ENCODE results near the gene GIT2.

The GIT2 gene

DNA sequence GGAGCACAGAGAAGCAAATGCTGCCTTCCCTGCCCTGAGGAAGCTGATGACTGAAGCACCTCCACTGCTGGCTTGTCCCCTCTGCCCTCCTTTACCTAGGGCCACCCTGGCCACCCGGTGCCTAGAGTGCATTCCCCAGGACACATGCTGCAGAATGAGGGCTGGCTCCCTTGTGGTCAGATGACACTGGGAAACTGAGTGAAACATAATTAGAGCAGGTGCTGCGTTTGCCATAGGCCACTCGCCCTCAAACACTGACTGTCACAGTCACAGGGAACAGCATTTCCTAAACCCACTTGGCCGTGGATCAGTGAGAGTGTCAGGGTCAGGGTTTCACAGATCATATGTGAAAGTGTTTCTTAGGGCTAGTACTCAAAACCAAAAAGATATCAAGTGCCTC, 80.1 kb downstream of the GIT2 start:
- DNase-seq (ENCODE audit: low read depth) = no peak
- TF ChIP-seq CTCF (IDR thresholded peaks at IDR 0.05; ENCODE audit: control insufficient read depth, insufficient read depth, low read depth, low read length, missing control alignments) = no peak
- H3K4me3 ChIP-seq (ENCODE audit: control insufficient read depth, low read depth, low read length) = no peak overlapping the region

- no peak for TF ChIP-seq CTCF (IDR thresholded peaks at IDR 0.05; ENCODE audit: control insufficient read depth, insufficient read depth, low read depth, low read length, missing control alignments)
These were observed 80.8 kb downstream of the GIT2 start for GRCh38 chr12:109915171-109916040.

DNA sequence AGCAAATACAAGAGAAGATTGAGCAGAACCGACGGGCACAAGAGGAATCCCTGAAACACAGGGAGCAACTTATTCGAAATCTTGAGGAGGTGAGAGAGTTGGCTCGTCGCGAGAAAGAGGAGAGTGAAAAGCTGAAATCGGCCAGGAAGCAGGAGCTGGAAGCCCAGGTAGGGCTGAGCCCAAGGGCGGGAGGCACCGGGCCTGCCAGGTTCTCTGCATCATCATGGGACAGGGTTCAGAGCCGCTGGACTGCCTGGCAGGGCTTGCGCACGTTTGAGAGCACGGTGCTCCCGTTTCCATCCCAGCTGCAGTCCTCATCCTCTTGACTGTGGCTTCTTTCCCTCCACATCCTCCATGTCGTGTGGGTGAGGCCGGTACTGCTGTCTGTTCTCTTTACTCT, 81.7 kb downstream of the GIT2 start:
- H3K4me3 ChIP-seq (ENCODE audit: control insufficient read depth, low read depth, low read length) = no peak overlapping the region
- no peak for DNase-seq (ENCODE audit: low read depth)
- no peak for TF ChIP-seq CTCF (IDR thresholded peaks at IDR 0.05; ENCODE audit: control insufficient read depth, insufficient read depth, low read depth, low read length, missing control alignments)

More at GRCh38 chr12:109915171-109916040, 80.8 kb downstream of the GIT2 start:
- H3K4me3 ChIP-seq (ENCODE audit: control insufficient read depth, low read depth, low read length) = no peak overlapping the region
- no peak for DNase-seq (ENCODE audit: low read depth)

- H3K4me3 ChIP-seq (ENCODE audit: control insufficient read depth, low read depth, low read length) = no peak overlapping the region
- DNase-seq (ENCODE audit: low read depth) = no peak
- no peak for TF ChIP-seq CTCF (IDR thresholded peaks at IDR 0.05; ENCODE audit: control insufficient read depth, insufficient read depth, low read depth, low read length, missing control alignments)
These were observed 83.3 kb downstream of the GIT2 start for GRCh38 chr12:109912855-109913321.

GRCh38 chr12:109910969-109911348, 85.2 kb downstream of the GIT2 start:
- TF ChIP-seq CTCF (IDR thresholded peaks at IDR 0.05; ENCODE audit: control insufficient read depth, insufficient read depth, low read depth, low read length, missing control alignments) = peak; percentile 38
- no peak for DNase-seq (ENCODE audit: low read depth)
- H3K4me3 ChIP-seq (ENCODE audit: control insufficient read depth, low read depth, low read length) = no peak overlapping the region

DNA sequence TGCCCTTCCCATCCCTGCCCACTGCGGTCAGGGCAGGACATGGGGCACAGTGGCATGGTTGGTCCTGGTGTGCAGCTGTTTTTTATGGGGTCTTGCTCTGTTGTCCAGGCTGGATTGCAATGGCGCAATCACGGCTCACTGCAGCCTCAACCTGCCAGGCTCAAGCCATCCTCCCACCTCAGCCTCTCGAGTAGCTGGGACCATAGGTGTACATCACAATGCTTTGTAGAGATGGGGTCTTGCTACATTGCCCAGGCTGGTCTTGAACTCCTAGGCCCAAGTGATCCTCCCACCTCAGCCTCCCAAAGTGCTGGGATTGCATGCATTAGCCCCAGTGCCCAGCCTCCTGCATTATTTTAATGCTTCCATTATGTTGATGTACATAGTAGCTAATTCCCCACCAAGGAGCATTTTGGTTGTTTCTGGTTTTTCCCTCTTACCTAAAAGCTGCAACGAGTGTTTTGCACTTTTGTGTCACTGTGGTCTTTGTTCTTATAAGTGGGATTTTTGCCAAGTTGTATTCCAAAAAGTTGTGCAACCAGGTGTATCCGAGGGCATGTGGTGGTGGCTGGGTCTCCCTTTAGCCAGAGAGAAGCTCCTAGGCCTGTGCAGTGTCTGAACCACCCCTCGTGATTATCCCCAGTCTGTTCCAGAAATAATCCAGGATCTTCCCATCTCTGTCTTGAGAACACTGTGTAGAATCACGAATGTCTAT, 85.8 kb downstream of the GIT2 start:
- DNase-seq (ENCODE audit: low read depth) = no peak
- TF ChIP-seq CTCF (IDR thresholded peaks at IDR 0.05; ENCODE audit: control insufficient read depth, insufficient read depth, low read depth, low read length, missing control alignments) = no peak

More for the DNA sequence above, 85.8 kb downstream of the GIT2 start:
- H3K4me3 ChIP-seq (ENCODE audit: control insufficient read depth, low read depth, low read length) = no peak overlapping the region

Data from AG09309 (cell line).